Hepatocyte (in vitro differentiated cells): Measurements from ENCODE around the gene IKZF5.

ENCODE experiments used
- EZH2 ChIP-seq: fragments of 200-600 bp; sonication (generic); IDR thresholded peaks from 2 replicates; pipeline ENCODE4 v1.6.1; 2016; ENCODE audit warnings: antibody characterized with exemption, mild to moderate bottlenecking, borderline replicate concordance
- TF ChIP-seq, protein P1 (sequence below): fragments of 200-600 bp; sonication (generic); IDR thresholded peaks from 2 replicates; pipeline ENCODE4 v1.5.1; 2016; ENCODE audit warnings: antibody characterized with exemption, mild to moderate bottlenecking; ENCODE audit not compliant: poor library complexity

DNA sequence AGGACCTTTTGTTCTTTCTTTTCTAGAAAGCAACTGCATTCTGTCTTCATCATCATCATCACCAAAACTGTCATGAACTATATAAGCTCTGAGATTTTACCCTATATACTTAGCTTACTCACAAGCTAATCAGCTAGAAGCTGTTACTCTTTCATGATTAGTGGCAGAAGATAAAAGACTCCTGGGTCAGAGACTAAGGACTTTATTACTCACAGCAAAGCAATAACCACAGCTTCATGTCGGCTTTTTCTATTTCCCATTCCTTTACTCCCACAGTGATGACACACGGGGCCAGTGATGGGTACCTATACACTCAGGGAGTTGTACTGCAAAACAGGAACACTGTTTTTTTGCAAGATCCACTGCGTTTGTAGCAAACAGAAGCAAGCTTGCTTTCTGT is 46.2 kb downstream of the IKZF5 start:
- TF ChIP-seq, protein P1, sequence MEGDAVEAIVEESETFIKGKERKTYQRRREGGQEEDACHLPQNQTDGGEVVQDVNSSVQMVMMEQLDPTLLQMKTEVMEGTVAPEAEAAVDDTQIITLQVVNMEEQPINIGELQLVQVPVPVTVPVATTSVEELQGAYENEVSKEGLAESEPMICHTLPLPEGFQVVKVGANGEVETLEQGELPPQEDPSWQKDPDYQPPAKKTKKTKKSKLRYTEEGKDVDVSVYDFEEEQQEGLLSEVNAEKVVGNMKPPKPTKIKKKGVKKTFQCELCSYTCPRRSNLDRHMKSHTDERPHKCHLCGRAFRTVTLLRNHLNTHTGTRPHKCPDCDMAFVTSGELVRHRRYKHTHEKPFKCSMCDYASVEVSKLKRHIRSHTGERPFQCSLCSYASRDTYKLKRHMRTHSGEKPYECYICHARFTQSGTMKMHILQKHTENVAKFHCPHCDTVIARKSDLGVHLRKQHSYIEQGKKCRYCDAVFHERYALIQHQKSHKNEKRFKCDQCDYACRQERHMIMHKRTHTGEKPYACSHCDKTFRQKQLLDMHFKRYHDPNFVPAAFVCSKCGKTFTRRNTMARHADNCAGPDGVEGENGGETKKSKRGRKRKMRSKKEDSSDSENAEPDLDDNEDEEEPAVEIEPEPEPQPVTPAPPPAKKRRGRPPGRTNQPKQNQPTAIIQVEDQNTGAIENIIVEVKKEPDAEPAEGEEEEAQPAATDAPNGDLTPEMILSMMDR = no peak
- TF ChIP-seq EZH2 = no peak
